Fibroblast of lung (primary cell): ENCODE results near the gene ROBO2.

Experiments
- CTCF ChIP-seq, 2 donors: IDR thresholded peaks in 1 of 2; conservative IDR thresholded peaks in 1 of 2; 1 replicate in 1 of 2; 2 replicates in 1 of 2; pipeline ENCODE4 v1.5.1; 2011 to 2012; ENCODE audit warnings: low read length in 2 of 2, control low read depth in 1 of 2, inconsistent platforms in 1 of 2, low read depth in 1 of 2, mild to moderate bottlenecking in 1 of 2
- EZH2 ChIP-seq: IDR thresholded peaks from 2 replicates; pipeline ENCODE4 v1.5.1; 2012; ENCODE audit warnings: low read length, control low read depth, mild to moderate bottlenecking; ENCODE audit errors: missing control alignments

- TF ChIP-seq CTCF (conservative IDR thresholded peaks at IDR 0.05 in 1 of 2, IDR thresholded peaks at IDR 0.05 in 1 of 2; ENCODE audit: low read depth in 1 of 2, low read length in 2 of 2) (no peak), EZH2 (no peak)
These were observed 452.1 kb downstream of the ROBO2 start for GRCh38 chr3:77491961-77492360.
